GM23338 (cell line): ENCODE data around the gene TMUB2. TPM values are rescaled to one million over a fixed set of nuclear protein-coding genes. Genes with fewer than 3 reads are reported as not detected.

Experiments used
- ATAC-seq: fragments of 200-7000 bp; cut with Tn5 transposase; 3 replicates; pipeline ENCODE4 v1.9.1; 2020
- DNase-seq: peaks from one replicate; pipeline ENCODE4 v3.0.0-alpha.2; 2015; ENCODE audit warnings: low spot score
- H2AFZ ChIP-seq: fragments of 200-600 bp; sonication (generic); 2 replicates; pipeline ENCODE4 v1.8.0; 2016; ENCODE audit warnings: antibody characterized with exemption, mild to moderate bottlenecking, moderate library complexity
- H3F3A ChIP-seq: fragments of 200-600 bp; sonication (generic); replicated peaks from 2 replicates; pipeline ENCODE4 v1.8.0; 2017; ENCODE audit warnings: antibody characterized with exemption, mixed run types, low read depth
- H3K27ac ChIP-seq: fragments of 200-600 bp; sonication (generic); 2 replicates; pipeline ENCODE4 v1.6.1; 2016; ENCODE audit warnings: low read depth
- H3K27me3 ChIP-seq: fragments of 200-600 bp; sonication (generic); 2 replicates; pipeline ENCODE4 v1.8.0; 2016; ENCODE audit warnings: mild to moderate bottlenecking, mixed run types, moderate library complexity; ENCODE audit not compliant: insufficient read depth
- H3K36me3 ChIP-seq: fragments of 200-600 bp; sonication (generic); 2 replicates; pipeline ENCODE4 v1.8.0; 2016; ENCODE audit warnings: mild to moderate bottlenecking; ENCODE audit not compliant: insufficient read depth
- H3K4me1 ChIP-seq: fragments of 200-600 bp; sonication (generic); 2 replicates; pipeline ENCODE4 v1.8.0; 2016; ENCODE audit warnings: mild to moderate bottlenecking, moderate library complexity; ENCODE audit not compliant: insufficient read depth
- H3K4me2 ChIP-seq: fragments of 200-600 bp; sonication (generic); 2 replicates; pipeline ENCODE4 v1.7.1; 2017; ENCODE audit warnings: mixed run types
- H3K4me3 ChIP-seq: fragments of 200-600 bp; sonication (generic); 2 replicates; pipeline ENCODE4 v1.6.1; 2016; ENCODE audit warnings: mixed run types
- H3K79me2 ChIP-seq: fragments of 200-600 bp; sonication (generic); replicated peaks from 2 replicates; pipeline ENCODE4 v1.8.0; 2017; ENCODE audit warnings: mild to moderate bottlenecking; ENCODE audit not compliant: insufficient read depth
- H3K9me2 ChIP-seq: fragments of 200-600 bp; sonication (generic); 2 replicates; pipeline ENCODE4 v1.8.0; 2017; ENCODE audit not compliant: insufficient read depth
- H4K20me1 ChIP-seq: fragments of 200-600 bp; sonication (generic); replicated peaks from 2 replicates; pipeline ENCODE4 v1.8.0; 2017; ENCODE audit warnings: mild to moderate bottlenecking; ENCODE audit not compliant: insufficient read depth
- H3K27ac Mint-ChIP-seq: 2 replicates; pipeline ENCODE4 v1.8.0; 2020; ENCODE audit warnings: inconsistent platforms, mild to moderate bottlenecking, moderate library complexity, mixed read lengths
- H3K27me3 Mint-ChIP-seq: 3 replicates; pipeline ENCODE4 v1.8.0; 2022; ENCODE audit warnings: low read depth, mild to moderate bottlenecking, moderate library complexity, mixed read lengths, inconsistent platforms; ENCODE audit not compliant: insufficient read depth, poor library complexity
- H3K36me3 Mint-ChIP-seq: 3 replicates; pipeline ENCODE4 v1.8.0; 2021; ENCODE audit warnings: low read depth, mild to moderate bottlenecking, inconsistent platforms, moderate library complexity, mixed read lengths
- H3K4me1 Mint-ChIP-seq: 3 replicates; pipeline ENCODE4 v1.8.0; 2020; ENCODE audit warnings: mild to moderate bottlenecking, inconsistent platforms, mixed read lengths
- H3K4me3 Mint-ChIP-seq: 3 replicates; pipeline ENCODE4 v1.8.0; 2021; ENCODE audit warnings: moderate library complexity, mild to moderate bottlenecking, inconsistent platforms, mixed read lengths
- H3K9me3 Mint-ChIP-seq: 3 replicates; pipeline ENCODE4 v1.8.0; 2020; ENCODE audit warnings: moderate library complexity, mild to moderate bottlenecking, inconsistent platforms, mixed read lengths
- CREB1 ChIP-seq: fragments of 250-450 bp; sonication (Bioruptor Pico); IDR thresholded peaks from 2 replicates; pipeline ENCODE4 v1.5.0; 2020; ENCODE audit warnings: low read depth, mild to moderate bottlenecking, moderate library complexity
- EZH2 ChIP-seq: fragments of 200-600 bp; sonication (generic); IDR thresholded peaks from one replicate; pipeline ENCODE4 v1.8.0; 2017; ENCODE audit warnings: antibody characterized with exemption, mild to moderate bottlenecking, low read depth; ENCODE audit not compliant: unreplicated experiment
- JUNB ChIP-seq: IDR thresholded peaks from one replicate; pipeline ENCODE4 v1.6.1; 2016; ENCODE audit warnings: antibody characterized with exemption; ENCODE audit not compliant: unreplicated experiment
- POLR2AphosphoS5 ChIP-seq: IDR thresholded peaks from 2 replicates; pipeline ENCODE4 v1.6.1; 2016; ENCODE audit warnings: antibody characterized with exemption, low read depth
- ZNF114 ChIP-seq: fragments of 250-450 bp; sonication (Bioruptor Pico); IDR thresholded peaks from 2 replicates; pipeline ENCODE4 v1.5.0; 2020; ENCODE audit warnings: mild to moderate bottlenecking, moderate library complexity
- ZNF331 ChIP-seq: fragments of 250-450 bp; sonication (Bioruptor Pico); IDR thresholded peaks from 2 replicates; pipeline ENCODE4 v1.5.0; 2020; ENCODE audit warnings: low read depth, mild to moderate bottlenecking, moderate library complexity
- polyA plus RNA-seq: library from polyadenylated mRNA; unstranded; fragments of >200 nt; fragmentation: Nextera tagmentation; extraction: Ambion mirVana; gene quantifications from 2 replicates; pipeline ENCODE4 v1.2.1, GENCODE V29; 2016
- total RNA-seq: library from RNA; depleted of rRNA; stranded (reverse); fragments of >200 nt; shearing (Covaris generic); gene quantifications from 2 replicates; pipeline ENCODE4 v1.2.3, GENCODE V29; 2014
- TF ChIP-seq, protein P1 (sequence below): IDR thresholded peaks from one replicate; pipeline ENCODE4 v1.6.1; 2018; ENCODE audit warnings: antibody characterized with exemption; ENCODE audit not compliant: unreplicated experiment
- TF ChIP-seq, protein P2 (sequence below): IDR thresholded peaks from 2 replicates; pipeline ENCODE4 v1.6.1; 2016; ENCODE audit warnings: antibody characterized with exemption
- TF ChIP-seq, protein P3 (sequence below): fragments of 250-450 bp; sonication (Bioruptor Pico); IDR thresholded peaks from 2 replicates; pipeline ENCODE4 v1.5.0; 2020; ENCODE audit warnings: mild to moderate bottlenecking, moderate library complexity
- TF ChIP-seq, protein P4 (sequence below), 2 experiments: fragments of 200-600 bp in 1 of 2; sonication (generic) in 1 of 2; conservative IDR thresholded peaks; 2 replicates each; pipeline versions ENCODE4 v1.5.1 to v1.6.1; 2016 to 2017; ENCODE audit warnings: antibody characterized with exemption in 2 of 2, low read depth in 2 of 2, mild to moderate bottlenecking in 2 of 2, moderate library complexity in 1 of 2

TMUB2 gene
- total and polyA plus RNA-seq, 2 experiments from 2014 or later = 16.5 to 20.8 TPM

DNA sequence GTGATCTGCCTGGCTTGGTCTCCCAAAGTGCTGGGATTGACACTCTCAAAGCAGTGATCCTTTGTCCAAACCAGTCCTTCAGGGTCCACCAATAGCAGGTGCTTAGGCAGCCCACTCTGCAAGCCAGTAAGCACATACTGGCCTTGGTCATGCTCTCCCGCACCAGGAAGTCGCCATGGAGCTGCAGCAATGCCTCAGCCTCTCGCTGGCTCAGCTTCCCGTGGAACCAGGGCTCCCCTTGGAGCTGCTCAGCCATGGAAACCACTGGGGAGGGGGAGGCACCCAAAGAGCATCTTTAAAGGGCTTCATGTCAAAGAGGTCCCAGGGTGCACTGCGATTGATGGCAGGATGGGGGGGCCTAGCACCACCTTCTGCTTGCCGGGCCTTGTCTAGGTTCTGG lies 42.3 kb downstream of the TMUB2 start:
- Histone ChIP-seq H3K36me3 (no peaks in the 10 kb centered on the region), H3F3A (no peaks in the 10 kb centered on the region), H3K79me2 (no peaks in the 10 kb centered on the region), H3K27me3 (no peaks in the 10 kb centered on the region), H3K9me2 (no peaks in the 10 kb centered on the region), H2AFZ (no peak overlapping the region), H3K27ac (no peak overlapping the region), H3K4me2 (no peak overlapping the region), H4K20me1 (no peaks in the 10 kb centered on the region), H3K4me3 (no peak overlapping the region), H3K4me1 (no peaks in the 10 kb centered on the region)
- TF ChIP-seq EZH2 (no peak), ZNF114 (no peak)
- no peak for DNase-seq
- Mint-ChIP-seq H3K36me3 (no peaks in the 10 kb centered on the region), H3K4me1 (no peaks in the 10 kb centered on the region), H3K27me3 (peaks cover 10% of the 10 kb centered on the region), H3K9me3 (no peaks in the 10 kb centered on the region), H3K27ac (no peak overlapping the region), H3K4me3 (no peak overlapping the region)
- ATAC-seq = no peak

DNA sequence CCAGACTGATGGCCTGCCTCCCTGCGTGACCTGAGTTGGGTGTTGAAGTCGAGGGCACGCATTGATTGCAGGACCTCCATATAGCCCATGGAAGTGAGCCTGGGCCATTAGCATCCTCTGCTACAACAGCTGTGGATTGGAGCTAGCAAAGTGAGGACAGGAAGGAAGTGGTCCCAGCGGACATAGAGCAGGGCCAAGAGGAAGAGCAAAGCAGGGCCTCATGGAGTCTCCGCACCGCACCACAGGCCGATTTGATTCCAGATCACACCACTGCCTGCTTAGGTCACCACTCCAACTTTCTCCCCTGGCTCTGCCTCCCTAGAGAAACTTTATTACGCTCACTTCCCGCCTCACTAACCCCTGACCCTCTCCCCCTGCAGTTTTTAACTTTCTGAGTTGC lies 43.4 kb downstream of the TMUB2 start:
- Histone ChIP-seq H3F3A (no peaks in the 10 kb centered on the region), H3K4me1 (no peaks in the 10 kb centered on the region), H3K27me3 (no peaks in the 10 kb centered on the region), H4K20me1 (no peaks in the 10 kb centered on the region), H3K4me2 (no peak overlapping the region), H3K27ac (no peak overlapping the region), H3K4me3 (no peak overlapping the region), H3K9me2 (no peaks in the 10 kb centered on the region), H3K36me3 (no peaks in the 10 kb centered on the region), H3K79me2 (no peaks in the 10 kb centered on the region), H2AFZ (peak overlapping the region; percentile 43; the same call in 1 of the 2 replicates)
- Mint-ChIP-seq H3K27ac (no peak overlapping the region), H3K4me3 (no peak overlapping the region), H3K27me3 (peaks cover 8% of the 10 kb centered on the region), H3K36me3 (no peaks in the 10 kb centered on the region), H3K4me1 (no peaks in the 10 kb centered on the region), H3K9me3 (no peaks in the 10 kb centered on the region)
- ATAC-seq (no peak), DNase-seq (no peak)
- TF ChIP-seq, protein P1, sequence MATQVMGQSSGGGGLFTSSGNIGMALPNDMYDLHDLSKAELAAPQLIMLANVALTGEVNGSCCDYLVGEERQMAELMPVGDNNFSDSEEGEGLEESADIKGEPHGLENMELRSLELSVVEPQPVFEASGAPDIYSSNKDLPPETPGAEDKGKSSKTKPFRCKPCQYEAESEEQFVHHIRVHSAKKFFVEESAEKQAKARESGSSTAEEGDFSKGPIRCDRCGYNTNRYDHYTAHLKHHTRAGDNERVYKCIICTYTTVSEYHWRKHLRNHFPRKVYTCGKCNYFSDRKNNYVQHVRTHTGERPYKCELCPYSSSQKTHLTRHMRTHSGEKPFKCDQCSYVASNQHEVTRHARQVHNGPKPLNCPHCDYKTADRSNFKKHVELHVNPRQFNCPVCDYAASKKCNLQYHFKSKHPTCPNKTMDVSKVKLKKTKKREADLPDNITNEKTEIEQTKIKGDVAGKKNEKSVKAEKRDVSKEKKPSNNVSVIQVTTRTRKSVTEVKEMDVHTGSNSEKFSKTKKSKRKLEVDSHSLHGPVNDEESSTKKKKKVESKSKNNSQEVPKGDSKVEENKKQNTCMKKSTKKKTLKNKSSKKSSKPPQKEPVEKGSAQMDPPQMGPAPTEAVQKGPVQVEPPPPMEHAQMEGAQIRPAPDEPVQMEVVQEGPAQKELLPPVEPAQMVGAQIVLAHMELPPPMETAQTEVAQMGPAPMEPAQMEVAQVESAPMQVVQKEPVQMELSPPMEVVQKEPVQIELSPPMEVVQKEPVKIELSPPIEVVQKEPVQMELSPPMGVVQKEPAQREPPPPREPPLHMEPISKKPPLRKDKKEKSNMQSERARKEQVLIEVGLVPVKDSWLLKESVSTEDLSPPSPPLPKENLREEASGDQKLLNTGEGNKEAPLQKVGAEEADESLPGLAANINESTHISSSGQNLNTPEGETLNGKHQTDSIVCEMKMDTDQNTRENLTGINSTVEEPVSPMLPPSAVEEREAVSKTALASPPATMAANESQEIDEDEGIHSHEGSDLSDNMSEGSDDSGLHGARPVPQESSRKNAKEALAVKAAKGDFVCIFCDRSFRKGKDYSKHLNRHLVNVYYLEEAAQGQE = no peak
- no peak for TF ChIP-seq POLR2AphosphoS5
- TF ChIP-seq ZNF331 = no peak
- TF ChIP-seq JUNB = no peak
- TF ChIP-seq, protein P2, sequence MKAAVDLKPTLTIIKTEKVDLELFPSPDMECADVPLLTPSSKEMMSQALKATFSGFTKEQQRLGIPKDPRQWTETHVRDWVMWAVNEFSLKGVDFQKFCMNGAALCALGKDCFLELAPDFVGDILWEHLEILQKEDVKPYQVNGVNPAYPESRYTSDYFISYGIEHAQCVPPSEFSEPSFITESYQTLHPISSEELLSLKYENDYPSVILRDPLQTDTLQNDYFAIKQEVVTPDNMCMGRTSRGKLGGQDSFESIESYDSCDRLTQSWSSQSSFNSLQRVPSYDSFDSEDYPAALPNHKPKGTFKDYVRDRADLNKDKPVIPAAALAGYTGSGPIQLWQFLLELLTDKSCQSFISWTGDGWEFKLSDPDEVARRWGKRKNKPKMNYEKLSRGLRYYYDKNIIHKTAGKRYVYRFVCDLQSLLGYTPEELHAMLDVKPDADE = no peak
- TF ChIP-seq CREB1 (CRISPR knock-in tag) = no peak
- TF ChIP-seq, protein P3, sequence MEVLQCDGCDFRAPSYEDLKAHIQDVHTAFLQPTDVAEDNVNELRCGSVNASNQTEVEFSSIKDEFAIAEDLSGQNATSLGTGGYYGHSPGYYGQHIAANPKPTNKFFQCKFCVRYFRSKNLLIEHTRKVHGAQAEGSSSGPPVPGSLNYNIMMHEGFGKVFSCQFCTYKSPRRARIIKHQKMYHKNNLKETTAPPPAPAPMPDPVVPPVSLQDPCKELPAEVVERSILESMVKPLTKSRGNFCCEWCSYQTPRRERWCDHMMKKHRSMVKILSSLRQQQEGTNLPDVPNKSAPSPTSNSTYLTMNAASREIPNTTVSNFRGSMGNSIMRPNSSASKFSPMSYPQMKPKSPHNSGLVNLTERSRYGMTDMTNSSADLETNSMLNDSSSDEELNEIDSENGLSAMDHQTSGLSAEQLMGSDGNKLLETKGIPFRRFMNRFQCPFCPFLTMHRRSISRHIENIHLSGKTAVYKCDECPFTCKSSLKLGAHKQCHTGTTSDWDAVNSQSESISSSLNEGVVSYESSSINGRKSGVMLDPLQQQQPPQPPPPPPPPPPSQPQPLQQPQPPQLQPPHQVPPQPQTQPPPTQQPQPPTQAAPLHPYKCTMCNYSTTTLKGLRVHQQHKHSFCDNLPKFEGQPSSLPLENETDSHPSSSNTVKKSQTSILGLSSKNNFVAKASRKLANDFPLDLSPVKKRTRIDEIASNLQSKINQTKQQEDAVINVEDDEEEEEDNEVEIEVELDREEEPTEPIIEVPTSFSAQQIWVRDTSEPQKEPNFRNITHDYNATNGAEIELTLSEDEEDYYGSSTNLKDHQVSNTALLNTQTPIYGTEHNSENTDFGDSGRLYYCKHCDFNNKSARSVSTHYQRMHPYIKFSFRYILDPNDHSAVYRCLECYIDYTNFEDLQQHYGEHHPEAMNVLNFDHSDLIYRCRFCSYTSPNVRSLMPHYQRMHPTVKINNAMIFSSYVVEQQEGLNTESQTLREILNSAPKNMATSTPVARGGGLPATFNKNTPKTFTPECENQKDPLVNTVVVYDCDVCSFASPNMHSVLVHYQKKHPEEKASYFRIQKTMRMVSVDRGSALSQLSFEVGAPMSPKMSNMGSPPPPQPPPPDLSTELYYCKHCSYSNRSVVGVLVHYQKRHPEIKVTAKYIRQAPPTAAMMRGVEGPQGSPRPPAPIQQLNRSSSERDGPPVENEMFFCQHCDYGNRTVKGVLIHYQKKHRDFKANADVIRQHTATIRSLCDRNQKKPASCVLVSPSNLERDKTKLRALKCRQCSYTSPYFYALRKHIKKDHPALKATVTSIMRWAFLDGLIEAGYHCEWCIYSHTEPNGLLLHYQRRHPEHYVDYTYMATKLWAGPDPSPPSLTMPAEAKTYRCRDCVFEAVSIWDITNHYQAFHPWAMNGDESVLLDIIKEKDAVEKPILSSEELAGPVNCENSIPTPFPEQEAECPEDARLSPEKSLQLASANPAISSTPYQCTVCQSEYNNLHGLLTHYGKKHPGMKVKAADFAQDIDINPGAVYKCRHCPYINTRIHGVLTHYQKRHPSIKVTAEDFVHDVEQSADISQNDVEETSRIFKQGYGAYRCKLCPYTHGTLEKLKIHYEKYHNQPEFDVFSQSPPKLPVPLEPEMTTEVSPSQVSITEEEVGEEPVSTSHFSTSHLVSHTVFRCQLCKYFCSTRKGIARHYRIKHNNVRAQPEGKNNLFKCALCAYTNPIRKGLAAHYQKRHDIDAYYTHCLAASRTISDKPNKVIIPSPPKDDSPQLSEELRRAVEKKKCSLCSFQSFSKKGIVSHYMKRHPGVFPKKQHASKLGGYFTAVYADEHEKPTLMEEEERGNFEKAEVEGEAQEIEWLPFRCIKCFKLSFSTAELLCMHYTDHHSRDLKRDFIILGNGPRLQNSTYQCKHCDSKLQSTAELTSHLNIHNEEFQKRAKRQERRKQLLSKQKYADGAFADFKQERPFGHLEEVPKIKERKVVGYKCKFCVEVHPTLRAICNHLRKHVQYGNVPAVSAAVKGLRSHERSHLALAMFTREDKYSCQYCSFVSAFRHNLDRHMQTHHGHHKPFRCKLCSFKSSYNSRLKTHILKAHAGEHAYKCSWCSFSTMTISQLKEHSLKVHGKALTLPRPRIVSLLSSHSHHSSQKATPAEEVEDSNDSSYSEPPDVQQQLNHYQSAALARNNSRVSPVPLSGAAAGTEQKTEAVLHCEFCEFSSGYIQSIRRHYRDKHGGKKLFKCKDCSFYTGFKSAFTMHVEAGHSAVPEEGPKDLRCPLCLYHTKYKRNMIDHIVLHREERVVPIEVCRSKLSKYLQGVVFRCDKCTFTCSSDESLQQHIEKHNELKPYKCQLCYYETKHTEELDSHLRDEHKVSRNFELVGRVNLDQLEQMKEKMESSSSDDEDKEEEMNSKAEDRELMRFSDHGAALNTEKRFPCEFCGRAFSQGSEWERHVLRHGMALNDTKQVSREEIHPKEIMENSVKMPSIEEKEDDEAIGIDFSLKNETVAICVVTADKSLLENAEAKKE (CRISPR knock-in tag) = no peak
- TF ChIP-seq, protein P4, sequence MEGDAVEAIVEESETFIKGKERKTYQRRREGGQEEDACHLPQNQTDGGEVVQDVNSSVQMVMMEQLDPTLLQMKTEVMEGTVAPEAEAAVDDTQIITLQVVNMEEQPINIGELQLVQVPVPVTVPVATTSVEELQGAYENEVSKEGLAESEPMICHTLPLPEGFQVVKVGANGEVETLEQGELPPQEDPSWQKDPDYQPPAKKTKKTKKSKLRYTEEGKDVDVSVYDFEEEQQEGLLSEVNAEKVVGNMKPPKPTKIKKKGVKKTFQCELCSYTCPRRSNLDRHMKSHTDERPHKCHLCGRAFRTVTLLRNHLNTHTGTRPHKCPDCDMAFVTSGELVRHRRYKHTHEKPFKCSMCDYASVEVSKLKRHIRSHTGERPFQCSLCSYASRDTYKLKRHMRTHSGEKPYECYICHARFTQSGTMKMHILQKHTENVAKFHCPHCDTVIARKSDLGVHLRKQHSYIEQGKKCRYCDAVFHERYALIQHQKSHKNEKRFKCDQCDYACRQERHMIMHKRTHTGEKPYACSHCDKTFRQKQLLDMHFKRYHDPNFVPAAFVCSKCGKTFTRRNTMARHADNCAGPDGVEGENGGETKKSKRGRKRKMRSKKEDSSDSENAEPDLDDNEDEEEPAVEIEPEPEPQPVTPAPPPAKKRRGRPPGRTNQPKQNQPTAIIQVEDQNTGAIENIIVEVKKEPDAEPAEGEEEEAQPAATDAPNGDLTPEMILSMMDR (conservative IDR thresholded peaks at IDR 0.05; ENCODE audit: low read depth in 2 of 2) = no peak
- TF ChIP-seq ZNF114 = no peak
